Prostate gland (tissue), 2 donors: Measurements from ENCODE around the gene CHRNE.

Experiments used
- POLR2A ChIP-seq: fragments of 450-650 bp; IDR thresholded peaks from one replicate; pipeline ENCODE4 v1.6.1; 2016; ENCODE audit warnings: antibody characterized with exemption, mild to moderate bottlenecking
- TF ChIP-seq, protein P1 (sequence below), 4 experiments: fragments of 200-600 bp in 2 of 4; fragments of 450-650 bp in 2 of 4; sonication (generic) in 2 of 4; IDR thresholded peaks; 1 replicate in 3 of 4; 2 replicates in 1 of 4; pipeline ENCODE4 v1.5.1; 2016 to 2019; ENCODE audit warnings: antibody characterized with exemption in 4 of 4, mild to moderate bottlenecking in 2 of 4, moderate library complexity in 2 of 4

DNA sequence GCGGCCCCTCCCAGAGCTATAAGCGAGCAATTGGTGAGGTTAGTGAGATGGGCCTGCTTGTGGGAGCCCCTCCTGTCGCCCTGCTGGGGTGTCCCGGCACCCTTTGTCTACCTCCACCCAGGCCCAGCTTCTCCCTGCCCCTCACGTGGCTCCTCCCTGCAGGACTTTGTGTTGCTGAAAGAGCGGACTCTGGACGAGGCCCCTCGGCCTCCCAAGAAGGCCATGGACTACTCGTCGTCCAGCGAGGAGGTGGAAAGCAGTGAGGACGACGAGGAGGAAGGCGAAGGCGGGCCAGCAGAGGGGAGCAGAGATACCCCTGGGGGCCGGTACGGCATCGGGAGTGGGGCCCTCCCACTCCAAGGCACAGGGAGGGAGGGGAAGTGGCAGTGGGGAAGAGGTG lies 9.6 kb downstream of the CHRNE start:
- TF ChIP-seq, protein P1, sequence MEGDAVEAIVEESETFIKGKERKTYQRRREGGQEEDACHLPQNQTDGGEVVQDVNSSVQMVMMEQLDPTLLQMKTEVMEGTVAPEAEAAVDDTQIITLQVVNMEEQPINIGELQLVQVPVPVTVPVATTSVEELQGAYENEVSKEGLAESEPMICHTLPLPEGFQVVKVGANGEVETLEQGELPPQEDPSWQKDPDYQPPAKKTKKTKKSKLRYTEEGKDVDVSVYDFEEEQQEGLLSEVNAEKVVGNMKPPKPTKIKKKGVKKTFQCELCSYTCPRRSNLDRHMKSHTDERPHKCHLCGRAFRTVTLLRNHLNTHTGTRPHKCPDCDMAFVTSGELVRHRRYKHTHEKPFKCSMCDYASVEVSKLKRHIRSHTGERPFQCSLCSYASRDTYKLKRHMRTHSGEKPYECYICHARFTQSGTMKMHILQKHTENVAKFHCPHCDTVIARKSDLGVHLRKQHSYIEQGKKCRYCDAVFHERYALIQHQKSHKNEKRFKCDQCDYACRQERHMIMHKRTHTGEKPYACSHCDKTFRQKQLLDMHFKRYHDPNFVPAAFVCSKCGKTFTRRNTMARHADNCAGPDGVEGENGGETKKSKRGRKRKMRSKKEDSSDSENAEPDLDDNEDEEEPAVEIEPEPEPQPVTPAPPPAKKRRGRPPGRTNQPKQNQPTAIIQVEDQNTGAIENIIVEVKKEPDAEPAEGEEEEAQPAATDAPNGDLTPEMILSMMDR (IDR thresholded peaks at IDR 0.05) = no peak
- TF ChIP-seq POLR2A = no peak
